Liver (tissue), 9 donors: Measurements from ENCODE around the gene SLC44A1. TPM values are rescaled to one million over a fixed set of nuclear protein-coding genes. Genes with fewer than 3 reads are reported as not detected.

ENCODE experiments used
- DNase-seq: peaks from one replicate; pipeline ENCODE4 v3.0.0-alpha.2; 2017; ENCODE audit warnings: low spot score
- H3K27ac ChIP-seq, 2 donors: one replicate each; pipeline ENCODE4 v1.7.0; 2013; ENCODE audit warnings: inconsistent platforms in 2 of 2, low read length in 2 of 2, control low read depth in 1 of 2, low read depth in 1 of 2, mild to moderate bottlenecking in 1 of 2
- H3K27me3 ChIP-seq, 4 donors: one replicate each; pipeline versions ENCODE4 v1.6.1 to v1.7.0; 2013; ENCODE audit warnings: low read length in 3 of 4, inconsistent platforms in 1 of 4, mild to moderate bottlenecking in 1 of 4, moderate library complexity in 1 of 4; ENCODE audit not compliant: control insufficient read depth in 4 of 4, insufficient read depth in 4 of 4
- H3K36me3 ChIP-seq, 4 donors: one replicate each; pipeline versions ENCODE4 v1.6.1 to v1.7.0; 2013; ENCODE audit warnings: low read length in 3 of 4, mild to moderate bottlenecking in 3 of 4, low read depth in 1 of 4, moderate library complexity in 1 of 4; ENCODE audit not compliant: control insufficient read depth in 4 of 4, insufficient read depth in 3 of 4
- H3K4me1 ChIP-seq, 4 donors: one replicate each; pipeline versions ENCODE4 v1.6.1 to v1.7.0; 2013; ENCODE audit warnings: low read length in 3 of 4, mild to moderate bottlenecking in 3 of 4, moderate library complexity in 1 of 4; ENCODE audit not compliant: control insufficient read depth in 4 of 4, insufficient read depth in 4 of 4
- H3K4me3 ChIP-seq, 3 donors: one replicate each; pipeline versions ENCODE4 v1.6.1 to v1.7.0; 2013; ENCODE audit warnings: low read length in 3 of 3, control low read depth in 1 of 3, low read depth in 1 of 3, mild to moderate bottlenecking in 1 of 3
- H3K9ac ChIP-seq, 2 donors: one replicate each; pipeline ENCODE4 v1.7.0; 2013; ENCODE audit warnings: low read length in 2 of 2, mild to moderate bottlenecking in 2 of 2, moderate library complexity in 2 of 2, control low read depth in 1 of 2, low read depth in 1 of 2
- H3K9me3 ChIP-seq, 4 donors: one replicate each; pipeline versions ENCODE4 v1.6.1 to v1.7.0; 2013; ENCODE audit warnings: low read length in 3 of 4; ENCODE audit not compliant: control insufficient read depth in 4 of 4
- ATF3 ChIP-seq: IDR thresholded peaks from 2 replicates; pipeline ENCODE4 v1.6.1; 2016; ENCODE audit warnings: antibody characterized with exemption
- EGR1 ChIP-seq, 2 donors: IDR thresholded peaks; 2 replicates each; pipeline ENCODE4 v1.6.1; 2016 to 2018; ENCODE audit warnings: antibody characterized with exemption in 2 of 2, low read depth in 2 of 2
- FOXA1 ChIP-seq: IDR thresholded peaks from 2 replicates; pipeline ENCODE4 v1.6.1; 2016; ENCODE audit warnings: antibody characterized with exemption
- FOXA2 ChIP-seq: IDR thresholded peaks from 2 replicates; pipeline ENCODE4 v1.6.1; 2016; ENCODE audit warnings: antibody characterized with exemption
- GABPA ChIP-seq, 2 donors: IDR thresholded peaks in 1 of 2; conservative IDR thresholded peaks in 1 of 2; 2 replicates each; pipeline ENCODE4 v1.6.1; 2016; ENCODE audit warnings: antibody characterized with exemption in 2 of 2, mild to moderate bottlenecking in 1 of 2, moderate library complexity in 1 of 2
- HNF4A ChIP-seq, 2 donors: conservative IDR thresholded peaks; 2 replicates each; pipeline ENCODE4 v1.6.1; 2016; ENCODE audit warnings: antibody characterized with exemption in 2 of 2, mild to moderate bottlenecking in 2 of 2
- HNF4G ChIP-seq: IDR thresholded peaks from 2 replicates; pipeline ENCODE4 v1.6.1; 2016; ENCODE audit warnings: antibody characterized with exemption
- JUND ChIP-seq, 2 donors: IDR thresholded peaks; 2 replicates each; pipeline ENCODE4 v1.6.1; 2016; ENCODE audit warnings: antibody characterized with exemption in 2 of 2
- NR2F2 ChIP-seq: IDR thresholded peaks from 2 replicates; pipeline ENCODE4 v1.6.1; 2016; ENCODE audit warnings: antibody characterized with exemption
- RAD21 ChIP-seq, 2 donors: IDR thresholded peaks; 2 replicates each; pipeline ENCODE4 v1.6.1; 2016; ENCODE audit warnings: antibody characterized with exemption in 2 of 2, mild to moderate bottlenecking in 2 of 2
- RXRA ChIP-seq, 2 donors: IDR thresholded peaks; 2 replicates each; pipeline ENCODE4 v1.6.1; 2017 to 2018; ENCODE audit warnings: antibody characterized with exemption in 2 of 2, mild to moderate bottlenecking in 1 of 2
- SP1 ChIP-seq: IDR thresholded peaks from 2 replicates; pipeline ENCODE4 v1.6.1; 2018; ENCODE audit warnings: antibody characterized with exemption, mild to moderate bottlenecking
- TAF1 ChIP-seq: conservative IDR thresholded peaks from 2 replicates; pipeline ENCODE4 v1.6.1; 2016; ENCODE audit warnings: antibody characterized with exemption, mild to moderate bottlenecking
- YY1 ChIP-seq: IDR thresholded peaks from 2 replicates; pipeline ENCODE4 v1.6.1; 2016; ENCODE audit warnings: antibody characterized with exemption, mild to moderate bottlenecking
- ZBTB33 ChIP-seq: IDR thresholded peaks from 2 replicates; pipeline ENCODE4 v1.6.1; 2016; ENCODE audit warnings: antibody characterized with exemption
- polyA plus RNA-seq, 2 donors: library from polyadenylated mRNA; stranded (reverse) in 1 of 2; unstranded in 1 of 2; fragments of 200-250 nt in 1 of 2; fragments of >200 nt in 1 of 2; fragmentation: Nextera tagmentation in 1 of 2; extraction: Ambion mirVana in 1 of 2; gene quantifications; one replicate each; pipeline versions ENCODE4 v1.2.1 to v1.2.3, GENCODE V29; 2013 to 2015
- total RNA-seq, 2 donors: library from RNA; depleted of rRNA; stranded (reverse); fragments of >200 nt; gene quantifications; one replicate each; pipeline ENCODE4 v1.2.3, GENCODE V29; 2014
- TF ChIP-seq, protein P1 (sequence below): IDR thresholded peaks from 2 replicates; pipeline ENCODE4 v1.6.1; 2016; ENCODE audit warnings: antibody characterized with exemption
- TF ChIP-seq, protein P2 (sequence below): IDR thresholded peaks from 2 replicates; pipeline ENCODE4 v1.6.1; 2016; ENCODE audit warnings: antibody characterized with exemption, mild to moderate bottlenecking
- TF ChIP-seq, protein P3 (sequence below): fragments of 150-350 bp; IDR thresholded peaks from 2 replicates; pipeline ENCODE4 v1.5.1; 2017; ENCODE audit warnings: improper control_type of control experiment, low read depth, low read length; ENCODE audit not compliant: missing input control
- donor health status: healthy.
- donor health status: healthy.
- donor health status: healthy.
- donor health status: healthy.
- donor health status: healthy.

Gene SLC44A1
- total and polyA plus RNA-seq, 4 donors, result 18.1 to 73.1 (median 53.1) TPM

DNA sequence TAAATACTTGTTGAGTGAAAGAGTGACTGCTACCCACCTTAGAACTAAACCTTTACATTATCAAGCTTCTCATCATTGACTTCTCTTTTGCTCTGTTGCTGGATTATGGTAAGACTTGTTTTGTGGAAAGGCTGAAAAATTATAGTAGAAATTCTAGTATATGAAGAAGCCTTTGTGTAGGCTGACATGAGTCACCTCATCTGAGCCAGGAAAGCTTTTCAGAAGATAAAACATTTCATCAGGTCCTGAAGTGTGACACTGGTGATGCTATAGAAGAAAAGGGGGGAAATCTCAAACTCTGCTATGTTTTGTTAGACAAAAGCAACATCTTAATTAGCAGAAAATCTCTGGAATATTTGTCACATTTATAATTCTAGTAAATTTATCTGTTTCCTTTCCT, 18.4 kb upstream of the SLC44A1 start:
- Histone ChIP-seq H3K4me3 (no peak overlapping the region), H3K4me1 (no peaks in the 10 kb centered on the region), H3K36me3 (no peaks in the 10 kb centered on the region), H3K27ac (no peak overlapping the region), H3K9me3 (peaks cover 2 to 15% (median 6%) of the 10 kb centered on the region in 4 donors), H3K27me3 (no peaks in the 10 kb centered on the region), H3K9ac (no peak overlapping the region)
- DNase-seq, result no peak
- TF ChIP-seq RXRA (IDR thresholded peaks at IDR 0.05) (no peak), ZBTB33 (no peak), SP1 (no peak), EGR1 (IDR thresholded peaks at IDR 0.05; ENCODE audit: low read depth in 2 of 2) (no peak), HNF4A (conservative IDR thresholded peaks at IDR 0.05) (no peak), NR2F2 (no peak), TAF1 (no peak), JUND (IDR thresholded peaks at IDR 0.05) (no peak), GABPA (IDR thresholded peaks at IDR 0.05 in 1 of 2, conservative IDR thresholded peaks at IDR 0.05 in 1 of 2) (no peak), HNF4G (no peak), ATF3 (no peak), FOXA2 (no peak), RAD21 (IDR thresholded peaks at IDR 0.05) (no peak), YY1 (no peak), FOXA1 (no peak)
- TF ChIP-seq, protein P1, sequence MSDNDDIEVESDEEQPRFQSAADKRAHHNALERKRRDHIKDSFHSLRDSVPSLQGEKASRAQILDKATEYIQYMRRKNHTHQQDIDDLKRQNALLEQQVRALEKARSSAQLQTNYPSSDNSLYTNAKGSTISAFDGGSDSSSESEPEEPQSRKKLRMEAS, result no peak
- TF ChIP-seq, protein P2, sequence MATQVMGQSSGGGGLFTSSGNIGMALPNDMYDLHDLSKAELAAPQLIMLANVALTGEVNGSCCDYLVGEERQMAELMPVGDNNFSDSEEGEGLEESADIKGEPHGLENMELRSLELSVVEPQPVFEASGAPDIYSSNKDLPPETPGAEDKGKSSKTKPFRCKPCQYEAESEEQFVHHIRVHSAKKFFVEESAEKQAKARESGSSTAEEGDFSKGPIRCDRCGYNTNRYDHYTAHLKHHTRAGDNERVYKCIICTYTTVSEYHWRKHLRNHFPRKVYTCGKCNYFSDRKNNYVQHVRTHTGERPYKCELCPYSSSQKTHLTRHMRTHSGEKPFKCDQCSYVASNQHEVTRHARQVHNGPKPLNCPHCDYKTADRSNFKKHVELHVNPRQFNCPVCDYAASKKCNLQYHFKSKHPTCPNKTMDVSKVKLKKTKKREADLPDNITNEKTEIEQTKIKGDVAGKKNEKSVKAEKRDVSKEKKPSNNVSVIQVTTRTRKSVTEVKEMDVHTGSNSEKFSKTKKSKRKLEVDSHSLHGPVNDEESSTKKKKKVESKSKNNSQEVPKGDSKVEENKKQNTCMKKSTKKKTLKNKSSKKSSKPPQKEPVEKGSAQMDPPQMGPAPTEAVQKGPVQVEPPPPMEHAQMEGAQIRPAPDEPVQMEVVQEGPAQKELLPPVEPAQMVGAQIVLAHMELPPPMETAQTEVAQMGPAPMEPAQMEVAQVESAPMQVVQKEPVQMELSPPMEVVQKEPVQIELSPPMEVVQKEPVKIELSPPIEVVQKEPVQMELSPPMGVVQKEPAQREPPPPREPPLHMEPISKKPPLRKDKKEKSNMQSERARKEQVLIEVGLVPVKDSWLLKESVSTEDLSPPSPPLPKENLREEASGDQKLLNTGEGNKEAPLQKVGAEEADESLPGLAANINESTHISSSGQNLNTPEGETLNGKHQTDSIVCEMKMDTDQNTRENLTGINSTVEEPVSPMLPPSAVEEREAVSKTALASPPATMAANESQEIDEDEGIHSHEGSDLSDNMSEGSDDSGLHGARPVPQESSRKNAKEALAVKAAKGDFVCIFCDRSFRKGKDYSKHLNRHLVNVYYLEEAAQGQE, result no peak
- TF ChIP-seq, protein P3, sequence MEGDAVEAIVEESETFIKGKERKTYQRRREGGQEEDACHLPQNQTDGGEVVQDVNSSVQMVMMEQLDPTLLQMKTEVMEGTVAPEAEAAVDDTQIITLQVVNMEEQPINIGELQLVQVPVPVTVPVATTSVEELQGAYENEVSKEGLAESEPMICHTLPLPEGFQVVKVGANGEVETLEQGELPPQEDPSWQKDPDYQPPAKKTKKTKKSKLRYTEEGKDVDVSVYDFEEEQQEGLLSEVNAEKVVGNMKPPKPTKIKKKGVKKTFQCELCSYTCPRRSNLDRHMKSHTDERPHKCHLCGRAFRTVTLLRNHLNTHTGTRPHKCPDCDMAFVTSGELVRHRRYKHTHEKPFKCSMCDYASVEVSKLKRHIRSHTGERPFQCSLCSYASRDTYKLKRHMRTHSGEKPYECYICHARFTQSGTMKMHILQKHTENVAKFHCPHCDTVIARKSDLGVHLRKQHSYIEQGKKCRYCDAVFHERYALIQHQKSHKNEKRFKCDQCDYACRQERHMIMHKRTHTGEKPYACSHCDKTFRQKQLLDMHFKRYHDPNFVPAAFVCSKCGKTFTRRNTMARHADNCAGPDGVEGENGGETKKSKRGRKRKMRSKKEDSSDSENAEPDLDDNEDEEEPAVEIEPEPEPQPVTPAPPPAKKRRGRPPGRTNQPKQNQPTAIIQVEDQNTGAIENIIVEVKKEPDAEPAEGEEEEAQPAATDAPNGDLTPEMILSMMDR, result no peak
